ENCODE data around the gene RNASEH2A.

The RNASEH2A gene

GRCh38 chr19:12774588-12775555 is 31.5 kb upstream of the RNASEH2A start, which contains the start of gene HOOK2:
HOOK2 (minus strand) TSS chr19:12775552; CDS start chr19:12775449, 103 bp downstream.
- H3K27ac Mint-ChIP-seq = peak within 1 kb of the TSS; percentile 79
- peak; percentile 65 for DNase-seq
- peaks cover 47% of the 10 kb centered on the region for H3K4me1 Mint-ChIP-seq
- CTCF ChIA-PET = interaction anchor here (1.9 to 30.6 kb wide), 5 partner anchors 9 to 73 kb away, joined by 7 to 706 read pairs (median 13); partner anchors contain the start of genes JUNB, PRDX2 and THSD8
- peak within 1 kb of the TSS; percentile 76 for H3K4me3 Mint-ChIP-seq
- H3K9me3 Mint-ChIP-seq = no peaks in the 10 kb centered on the region
- peaks cover 16% of the 10 kb centered on the region for H3K27me3 Mint-ChIP-seq
- H3K36me3 Mint-ChIP-seq = no peaks in the 10 kb centered on the region

GRCh38 chr19:12777217-12778016 is 29.0 kb upstream of the RNASEH2A start:
- Mint-ChIP-seq H3K27ac (peak overlapping the region; percentile 77), H3K27me3 (peaks cover 12% of the 10 kb centered on the region), H3K4me3 (peak overlapping the region; percentile 80), H3K9me3 (no peaks in the 10 kb centered on the region), H3K36me3 (no peaks in the 10 kb centered on the region), H3K4me1 (peaks cover 51% of the 10 kb centered on the region)
- peak; percentile 85 for DNase-seq
- CTCF ChIA-PET = interaction anchor here (0.9 to 30.6 kb wide), 11 partner anchors 8 to 70 kb away, joined by 3 to 706 read pairs (median 4); partner anchors contain the start of genes GET3, JUNB, PRDX2 and RNASEH2A

- peak; percentile 58 for DNase-seq
- Mint-ChIP-seq H3K27ac (peak overlapping the region; percentile 77), H3K27me3 (peaks cover 4% of the 10 kb centered on the region), H3K9me3 (no peaks in the 10 kb centered on the region), H3K4me1 (peaks cover 52% of the 10 kb centered on the region), H3K4me3 (peak overlapping the region; percentile 80), H3K36me3 (no peaks in the 10 kb centered on the region)
- CTCF ChIA-PET = interaction anchor here (0.6 to 30.6 kb wide), 11 partner anchors 9 to 69 kb away, joined by 3 to 706 read pairs (median 4); partner anchors contain the start of genes JUNB, PRDX2, RNASEH2A and THSD8
These were observed 28.1 kb upstream of the RNASEH2A start for GRCh38 chr19:12778017-12778904.

- Mint-ChIP-seq H3K36me3 (no peaks in the 10 kb centered on the region), H3K4me3 (peak overlapping the region; percentile 80), H3K27ac (peak overlapping the region; percentile 77), H3K4me1 (peaks cover 51% of the 10 kb centered on the region), H3K9me3 (no peaks in the 10 kb centered on the region), H3K27me3 (no peaks in the 10 kb centered on the region)
- no peak for DNase-seq
- CTCF ChIA-PET = interaction anchor here (1.2 to 30.6 kb wide), 7 partner anchors 9 to 58 kb away, joined by 3 to 706 read pairs (median 10); partner anchors contain the start of genes JUNB, PRDX2 and THSD8
These were observed 27.6 kb upstream of the RNASEH2A start for GRCh38 chr19:12778905-12779161.

GRCh38 chr19:12779162-12779993 is 27.0 kb upstream of the RNASEH2A start:
- H3K36me3 Mint-ChIP-seq = no peaks in the 10 kb centered on the region
- CTCF ChIA-PET = interaction anchor here (1.2 to 30.6 kb wide), 5 partner anchors 9 to 58 kb away, joined by 3 to 706 read pairs (median 16); partner anchors contain the start of genes JUNB, PRDX2 and THSD8
- no peaks in the 10 kb centered on the region for H3K9me3 Mint-ChIP-seq
- no peaks in the 10 kb centered on the region for H3K27me3 Mint-ChIP-seq
- no peak for DNase-seq
- peaks cover 50% of the 10 kb centered on the region for H3K4me1 Mint-ChIP-seq
- peak overlapping the region; percentile 77 for H3K27ac Mint-ChIP-seq
- H3K4me3 Mint-ChIP-seq = peak overlapping the region; percentile 80

- Mint-ChIP-seq H3K4me3 (peak overlapping the region; percentile 83), H3K36me3 (no peaks in the 10 kb centered on the region), H3K4me1 (peaks cover 48% of the 10 kb centered on the region), H3K9me3 (no peaks in the 10 kb centered on the region), H3K27ac (peak overlapping the region; percentile 97), H3K27me3 (no peaks in the 10 kb centered on the region)
- no peak for DNase-seq
- CTCF ChIA-PET = interaction anchor here (1.5 to 30.6 kb wide), 2 partner anchors 9 to 15 kb away, joined by 4 to 706 read pairs; partner anchors contain the start of genes JUNB, PRDX2 and THSD8
These were observed 24.3 kb upstream of the RNASEH2A start for GRCh38 chr19:12782174-12782423.

GRCh38 chr19:12782424-12783290 is 23.7 kb upstream of the RNASEH2A start:
- no peaks in the 10 kb centered on the region for H3K27me3 Mint-ChIP-seq
- peak overlapping the region; percentile 83 for H3K4me3 Mint-ChIP-seq
- peak overlapping the region; percentile 97 for H3K27ac Mint-ChIP-seq
- no peaks in the 10 kb centered on the region for H3K9me3 Mint-ChIP-seq
- DNase-seq = peak; percentile 90
- H3K4me1 Mint-ChIP-seq = peaks cover 43% of the 10 kb centered on the region
- H3K36me3 Mint-ChIP-seq = no peaks in the 10 kb centered on the region
- CTCF ChIA-PET = interaction anchor here (0.5 to 30.6 kb wide), 4 partner anchors 10 to 49 kb away, joined by 3 to 706 read pairs (median 4); partner anchors contain the start of genes JUNB, PRDX2 and THSD8

- CTCF ChIA-PET = interaction anchor here (1.3 to 30.6 kb wide), 2 partner anchors 14 to 16 kb away, joined by 3 to 706 read pairs; partner anchors contain the start of genes JUNB, PRDX2 and THSD8
- Mint-ChIP-seq H3K4me1 (peaks cover 40% of the 10 kb centered on the region), H3K4me3 (peak overlapping the region; percentile 37), H3K27ac (peak overlapping the region; percentile 87), H3K27me3 (no peaks in the 10 kb centered on the region), H3K9me3 (no peaks in the 10 kb centered on the region), H3K36me3 (no peaks in the 10 kb centered on the region)
- DNase-seq = peak; percentile 49
These were observed 23.0 kb upstream of the RNASEH2A start for GRCh38 chr19:12783291-12783848.

- CTCF ChIA-PET = interaction anchor here (30.6 kb wide), 1 partner anchor 13 kb away, joined by 706 read pairs; the partner anchor contains the start of genes JUNB, PRDX2 and THSD8
- H3K4me1 Mint-ChIP-seq = peaks cover 38% of the 10 kb centered on the region
- no peaks in the 10 kb centered on the region for H3K27me3 Mint-ChIP-seq
- H3K36me3 Mint-ChIP-seq = no peaks in the 10 kb centered on the region
- peak overlapping the region; percentile 87 for H3K27ac Mint-ChIP-seq
- H3K9me3 Mint-ChIP-seq = no peaks in the 10 kb centered on the region
- peak overlapping the region; percentile 37 for H3K4me3 Mint-ChIP-seq
- DNase-seq = no peak
These were observed 22.5 kb upstream of the RNASEH2A start for GRCh38 chr19:12783849-12784393.

- CTCF ChIA-PET = interaction anchor here (30.6 kb wide), 1 partner anchor 13 kb away, joined by 706 read pairs; the partner anchor contains the start of genes JUNB, PRDX2 and THSD8
- H3K9me3 Mint-ChIP-seq = no peaks in the 10 kb centered on the region
- DNase-seq = peak; percentile 47
- H3K4me1 Mint-ChIP-seq = peaks cover 38% of the 10 kb centered on the region
- H3K4me3 Mint-ChIP-seq = no peak overlapping the region
- no peaks in the 10 kb centered on the region for H3K36me3 Mint-ChIP-seq
- H3K27me3 Mint-ChIP-seq = no peaks in the 10 kb centered on the region
- H3K27ac Mint-ChIP-seq = no peak overlapping the region
These were observed 22.0 kb upstream of the RNASEH2A start for GRCh38 chr19:12784394-12784870.

GRCh38 chr19:12784871-12785430 is 21.4 kb upstream of the RNASEH2A start:
- DNase-seq = peak; percentile 39
- CTCF ChIA-PET = interaction anchor here (1.3 kb wide), 1 partner anchor 11 kb away, joined by 6 read pairs; no protein-coding TSS in a partner anchor
- Mint-ChIP-seq H3K27ac (no peak overlapping the region), H3K4me3 (no peak overlapping the region), H3K27me3 (no peaks in the 10 kb centered on the region), H3K36me3 (no peaks in the 10 kb centered on the region), H3K4me1 (peaks cover 33% of the 10 kb centered on the region), H3K9me3 (no peaks in the 10 kb centered on the region)
